Measurements from ENCODE around the gene GLB1L2.

GLB1L2 gene

GRCh38 chr11:134293119-134294113 lies 38.4 kb upstream of the GLB1L2 start:
- H4K8ac ChIP-seq (ENCODE audit: low read depth, low read length) = no peak overlapping the region
- WGBS (ENCODE audit: extremely low coverage, insufficient coverage, low lambda C conversion rate) = no CpG with 5 or more reads among the region's 20 CpGs
- no peak overlapping the region for H3K23ac ChIP-seq (ENCODE audit: low read length)
- no peak overlapping the region for H3K27ac ChIP-seq (ENCODE audit: low read depth, low read length)
- no peak overlapping the region for H3K4me3 ChIP-seq (ENCODE audit: low read length)
- peaks cover 3% of the 10 kb centered on the region for H3K4me1 ChIP-seq (ENCODE audit: control insufficient read depth, low read depth, low read length)
- no peak overlapping the region for H3K18ac ChIP-seq (ENCODE audit: low read length)
- no peak overlapping the region for H3K4me2 ChIP-seq (ENCODE audit: low read length)
- H2BK15ac ChIP-seq (replicated peaks; ENCODE audit: low read depth) = no peak overlapping the region
- H4K5ac ChIP-seq (ENCODE audit: low read length) = no peak overlapping the region
- no peak overlapping the region for H2BK5ac ChIP-seq (ENCODE audit: low read length)
- H2BK120ac ChIP-seq (ENCODE audit: low read depth, low read length) = no peak overlapping the region
- no peaks in the 10 kb centered on the region for H3K36me3 ChIP-seq (ENCODE audit: control insufficient read depth, insufficient read depth, low read length)
- no peak overlapping the region for H3K9ac ChIP-seq (ENCODE audit: low read length)
- no peak overlapping the region for H3K56ac ChIP-seq (ENCODE audit: low read length)
- no peak for DNase-seq
- no peaks in the 10 kb centered on the region for H3K79me2 ChIP-seq (ENCODE audit: control insufficient read depth, insufficient read depth, low read length)
- H3K27me3 ChIP-seq (ENCODE audit: insufficient read depth, low read length, poor library complexity) = no peaks in the 10 kb centered on the region
- H2AK5ac ChIP-seq (ENCODE audit: low read length) = no peak overlapping the region
- H3K79me1 ChIP-seq (ENCODE audit: low read length) = no peaks in the 10 kb centered on the region
- H3K4ac ChIP-seq (ENCODE audit: low read depth, low read length) = no peak overlapping the region

GRCh38 chr11:134294664-134295063 lies 37.1 kb upstream of the GLB1L2 start:
- no peak overlapping the region for H2BK120ac ChIP-seq (ENCODE audit: low read depth, low read length)
- no peak overlapping the region for H4K8ac ChIP-seq (ENCODE audit: low read depth, low read length)
- no peak overlapping the region for H2BK5ac ChIP-seq (ENCODE audit: low read length)
- no peak overlapping the region for H3K23ac ChIP-seq (ENCODE audit: low read length)
- no peak for DNase-seq
- H3K79me2 ChIP-seq (ENCODE audit: control insufficient read depth, insufficient read depth, low read length) = no peaks in the 10 kb centered on the region
- WGBS (ENCODE audit: extremely low coverage, insufficient coverage, low lambda C conversion rate) = no CpG with 5 or more reads among the region's 9 CpGs
- no peak overlapping the region for H3K4me2 ChIP-seq (ENCODE audit: low read length)
- no peak overlapping the region for H4K5ac ChIP-seq (ENCODE audit: low read length)
- H3K4me1 ChIP-seq (ENCODE audit: control insufficient read depth, low read depth, low read length) = no peaks in the 10 kb centered on the region
- H3K36me3 ChIP-seq (ENCODE audit: control insufficient read depth, insufficient read depth, low read length) = no peaks in the 10 kb centered on the region
- H3K9ac ChIP-seq (ENCODE audit: low read length) = no peak overlapping the region
- H3K4ac ChIP-seq (ENCODE audit: low read depth, low read length) = no peak overlapping the region
- H3K79me1 ChIP-seq (ENCODE audit: low read length) = no peaks in the 10 kb centered on the region
- no peaks in the 10 kb centered on the region for H3K27me3 ChIP-seq (ENCODE audit: insufficient read depth, low read length, poor library complexity)
- no peak overlapping the region for H2AK5ac ChIP-seq (ENCODE audit: low read length)
- H3K4me3 ChIP-seq (ENCODE audit: low read length) = no peak overlapping the region
- no peak overlapping the region for H2BK15ac ChIP-seq (replicated peaks; ENCODE audit: low read depth)
- no peak overlapping the region for H3K27ac ChIP-seq (ENCODE audit: low read depth, low read length)
- no peak overlapping the region for H3K56ac ChIP-seq (ENCODE audit: low read length)
- no peak overlapping the region for H3K18ac ChIP-seq (ENCODE audit: low read length)

- H3K23ac ChIP-seq (ENCODE audit: low read length) = no peak overlapping the region
- no peak overlapping the region for H3K4me3 ChIP-seq (ENCODE audit: low read length)
- no peak for DNase-seq
- H2AK5ac ChIP-seq (ENCODE audit: low read length) = no peak overlapping the region
- H3K4ac ChIP-seq (ENCODE audit: low read depth, low read length) = no peak overlapping the region
- H3K27me3 ChIP-seq (ENCODE audit: insufficient read depth, low read length, poor library complexity) = no peaks in the 10 kb centered on the region
- H3K4me1 ChIP-seq (ENCODE audit: control insufficient read depth, low read depth, low read length) = no peaks in the 10 kb centered on the region
- no CpG with 5 or more reads among the region's 12 CpGs for WGBS (ENCODE audit: extremely low coverage, insufficient coverage, low lambda C conversion rate)
- no peak overlapping the region for H4K5ac ChIP-seq (ENCODE audit: low read length)
- H2BK15ac ChIP-seq (replicated peaks; ENCODE audit: low read depth) = no peak overlapping the region
- no peak overlapping the region for H3K56ac ChIP-seq (ENCODE audit: low read length)
- no peak overlapping the region for H3K27ac ChIP-seq (ENCODE audit: low read depth, low read length)
- no peaks in the 10 kb centered on the region for H3K36me3 ChIP-seq (ENCODE audit: control insufficient read depth, insufficient read depth, low read length)
- no peak overlapping the region for H2BK120ac ChIP-seq (ENCODE audit: low read depth, low read length)
- H3K79me2 ChIP-seq (ENCODE audit: control insufficient read depth, insufficient read depth, low read length) = no peaks in the 10 kb centered on the region
- no peak overlapping the region for H4K8ac ChIP-seq (ENCODE audit: low read depth, low read length)
- H3K79me1 ChIP-seq (ENCODE audit: low read length) = no peaks in the 10 kb centered on the region
- no peak overlapping the region for H3K9ac ChIP-seq (ENCODE audit: low read length)
- no peak overlapping the region for H2BK5ac ChIP-seq (ENCODE audit: low read length)
- H3K4me2 ChIP-seq (ENCODE audit: low read length) = no peak overlapping the region
- H3K18ac ChIP-seq (ENCODE audit: low read length) = no peak overlapping the region
Observed at GRCh38 chr11:134312223-134312622, 19.6 kb upstream of the GLB1L2 start.

GRCh38 chr11:134312807-134313206 lies 19.0 kb upstream of the GLB1L2 start:
- H3K79me1 ChIP-seq (ENCODE audit: low read length) = no peaks in the 10 kb centered on the region
- H3K56ac ChIP-seq (ENCODE audit: low read length) = no peak overlapping the region
- H4K8ac ChIP-seq (ENCODE audit: low read depth, low read length) = no peak overlapping the region
- H2BK15ac ChIP-seq (replicated peaks; ENCODE audit: low read depth) = no peak overlapping the region
- H2AK5ac ChIP-seq (ENCODE audit: low read length) = no peak overlapping the region
- no peak overlapping the region for H4K5ac ChIP-seq (ENCODE audit: low read length)
- WGBS (ENCODE audit: extremely low coverage, insufficient coverage, low lambda C conversion rate) = no CpG with 5 or more reads among the region's 5 CpGs
- no peak overlapping the region for H2BK120ac ChIP-seq (ENCODE audit: low read depth, low read length)
- H3K4me3 ChIP-seq (ENCODE audit: low read length) = no peak overlapping the region
- H2BK5ac ChIP-seq (ENCODE audit: low read length) = no peak overlapping the region
- no peaks in the 10 kb centered on the region for H3K4me1 ChIP-seq (ENCODE audit: control insufficient read depth, low read depth, low read length)
- no peak overlapping the region for H3K4ac ChIP-seq (ENCODE audit: low read depth, low read length)
- H3K23ac ChIP-seq (ENCODE audit: low read length) = no peak overlapping the region
- H3K79me2 ChIP-seq (ENCODE audit: control insufficient read depth, insufficient read depth, low read length) = no peaks in the 10 kb centered on the region
- H3K27ac ChIP-seq (ENCODE audit: low read depth, low read length) = no peak overlapping the region
- DNase-seq = no peak
- H3K27me3 ChIP-seq (ENCODE audit: insufficient read depth, low read length, poor library complexity) = no peaks in the 10 kb centered on the region
- H3K9ac ChIP-seq (ENCODE audit: low read length) = no peak overlapping the region
- H3K18ac ChIP-seq (ENCODE audit: low read length) = no peak overlapping the region
- no peaks in the 10 kb centered on the region for H3K36me3 ChIP-seq (ENCODE audit: control insufficient read depth, insufficient read depth, low read length)
- H3K4me2 ChIP-seq (ENCODE audit: low read length) = no peak overlapping the region

- Histone ChIP-seq H3K79me2 (ENCODE audit: control insufficient read depth, insufficient read depth, low read length) (no peaks in the 10 kb centered on the region), H2AK5ac (ENCODE audit: low read length) (no peak overlapping the region), H2BK120ac (ENCODE audit: low read depth, low read length) (no peak overlapping the region), H3K27me3 (ENCODE audit: insufficient read depth, low read length, poor library complexity) (no peaks in the 10 kb centered on the region), H3K56ac (ENCODE audit: low read length) (no peak overlapping the region), H3K79me1 (ENCODE audit: low read length) (no peaks in the 10 kb centered on the region), H2BK15ac (replicated peaks; ENCODE audit: low read depth) (no peak overlapping the region), H3K27ac (ENCODE audit: low read depth, low read length) (no peak overlapping the region), H3K18ac (ENCODE audit: low read length) (no peak overlapping the region), H4K8ac (ENCODE audit: low read depth, low read length) (no peak overlapping the region), H3K9ac (ENCODE audit: low read length) (no peak overlapping the region), H2BK5ac (ENCODE audit: low read length) (no peak overlapping the region), H3K4ac (ENCODE audit: low read depth, low read length) (no peak overlapping the region), H3K23ac (ENCODE audit: low read length) (no peak overlapping the region), H3K4me1 (ENCODE audit: control insufficient read depth, low read depth, low read length) (no peaks in the 10 kb centered on the region), H3K4me2 (ENCODE audit: low read length) (no peak overlapping the region), H3K36me3 (ENCODE audit: control insufficient read depth, insufficient read depth, low read length) (no peaks in the 10 kb centered on the region), H4K5ac (ENCODE audit: low read length) (no peak overlapping the region), H3K4me3 (ENCODE audit: low read length) (no peak overlapping the region)
- DNase-seq = no peak
- WGBS (ENCODE audit: extremely low coverage, insufficient coverage, low lambda C conversion rate) = no CpG with 5 or more reads among the region's 10 CpGs
Observed at GRCh38 chr11:134313379-134313778, 18.4 kb upstream of the GLB1L2 start.
